HepG2 (cell line): Measurements from ENCODE around the gene EDEM3. TPM values are rescaled to one million over a fixed set of nuclear protein-coding genes. Genes with fewer than 3 reads are reported as not detected.

ENCODE experiments used
- ATAC-seq: fragments of 200-7000 bp; cut with Tn5 transposase; 3 replicates; pipeline ENCODE4 v1.9.1; 2020; ENCODE audit warnings: mild to moderate bottlenecking, moderate library complexity
- BruUV-seq: library from RNA; stranded (reverse); fragments of 400-500 nt; replicated peaks from 2 replicates; lab custom pipeline; 2021; lab: Mats Ljungman, UMichigan
- CTCF ChIA-PET: fragments of 300-600 bp; formaldehyde crosslinking; extraction: SDS; loops from one replicate; lab custom pipeline; 2021; ENCODE audit warnings: low total read pairs, inconsistent platforms, low intra/inter-chr PET ratio; lab: Yijun Ruan, JAX
- POLR2A ChIA-PET: fragments of 350-600 bp; sonication (Branson Sonifier 250); formaldehyde crosslinking; loops from one replicate; lab custom pipeline; 2020; ENCODE audit warnings: antibody characterized with exemption, inconsistent platforms; lab: Yijun Ruan, JAX
- DNase-seq: peaks from one replicate; pipeline ENCODE4 v3.0.0-alpha.2; 2015; ENCODE audit warnings: low spot score
- FAIRE-seq: peaks from 3 replicates; lab custom pipeline; 2011; peaks lifted over from hg19 to GRCh38; lab: Jason Lieb, UNC
- H2AFZ ChIP-seq: one replicate; pipeline ENCODE4 v1.6.1; 2011; ENCODE audit warnings: low read length, inconsistent platforms
- H3K27ac ChIP-seq: fragments of 300-600 bp; 3 replicates; pipeline ENCODE4 v1.8.0; 2011; ENCODE audit warnings: mixed run types, mild to moderate bottlenecking, mixed read lengths, low read length, inconsistent platforms; ENCODE audit not compliant: insufficient read depth; ENCODE audit errors: extremely low read length
- H3K27me3 ChIP-seq, 2 experiments: fragments of 200-600 bp in 1 of 2; 2 replicates in 1 of 2; 3 replicates in 1 of 2; pipeline versions ENCODE4 v1.6.0 to v1.8.0; 2011; ENCODE audit warnings: low read length in 2 of 2, mild to moderate bottlenecking in 2 of 2, moderate library complexity in 2 of 2, inconsistent platforms in 1 of 2; ENCODE audit not compliant: insufficient read depth in 2 of 2, control insufficient read depth in 1 of 2
- H3K36me3 ChIP-seq, 2 experiments: fragments of 200-600 bp in 1 of 2; replicated peaks in 1 of 2; 2 replicates in 1 of 2; 3 replicates in 1 of 2; pipeline versions ENCODE4 v1.5.1 to v1.8.0; 2011; ENCODE audit warnings: low read length in 2 of 2, inconsistent platforms in 1 of 2; ENCODE audit not compliant: insufficient read depth in 2 of 2, control insufficient read depth in 1 of 2
- H3K4me1 ChIP-seq: 2 replicates; pipeline ENCODE4 v1.5.1; 2012; ENCODE audit warnings: low read length, inconsistent platforms; ENCODE audit not compliant: insufficient read depth
- H3K4me2 ChIP-seq: 2 replicates; pipeline ENCODE4 v1.6.0; 2011; ENCODE audit warnings: low read depth, low read length, inconsistent platforms
- H3K4me3 ChIP-seq, 3 experiments: fragments of 200-600 bp in 1 of 3; sonication (generic), shearing (Covaris generic) in 1 of 3; replicated peaks in 1 of 3; 2 replicates each; pipeline ENCODE4 v1.5.1; 2011 to 2016; ENCODE audit warnings: low read length in 3 of 3, inconsistent platforms in 2 of 3, low read depth in 2 of 3, mild to moderate bottlenecking in 2 of 3, control low read depth in 1 of 3, mixed read lengths in 1 of 3; ENCODE audit not compliant: insufficient read depth in 1 of 3
- H3K79me2 ChIP-seq: one replicate; pipeline ENCODE4 v1.6.1; 2011; ENCODE audit warnings: low read length, inconsistent platforms; ENCODE audit not compliant: insufficient read depth
- H3K9ac ChIP-seq: 2 replicates; pipeline ENCODE4 v1.6.0; 2011; ENCODE audit warnings: mild to moderate bottlenecking, low read depth, low read length, inconsistent platforms; ENCODE audit not compliant: insufficient read depth
- H3K9me3 ChIP-seq: 2 replicates; pipeline ENCODE4 v1.5.1; 2012; ENCODE audit warnings: mild to moderate bottlenecking, low read length
- H4K20me1 ChIP-seq: 2 replicates; pipeline ENCODE4 v1.6.0; 2011; ENCODE audit warnings: inconsistent platforms, mild to moderate bottlenecking, low read length, moderate library complexity; ENCODE audit not compliant: insufficient read depth
- GATA4 ChIP-seq: sonication (generic); IDR thresholded peaks from 2 replicates; pipeline ENCODE4 v1.6.1; 2016; ENCODE audit warnings: antibody characterized with exemption, low read depth, borderline replicate concordance
- GLI4 ChIP-seq: sonication (generic); formaldehyde crosslinking; IDR thresholded peaks from 2 replicates; pipeline ENCODE4 v1.5.1; 2020; ENCODE audit warnings: missing genetic modification reagents, mild to moderate bottlenecking, moderate library complexity, borderline replicate concordance
- HES4 ChIP-seq: sonication (generic); formaldehyde crosslinking; IDR thresholded peaks from 2 replicates; pipeline ENCODE4 v1.9.0; 2021; ENCODE audit warnings: mild to moderate bottlenecking, missing genetic modification reagents, borderline replicate concordance
- NFE2L1 ChIP-seq: sonication (generic); formaldehyde crosslinking; IDR thresholded peaks from 2 replicates; pipeline ENCODE4 v1.4.0; 2020; ENCODE audit warnings: missing genetic modification reagents, mild to moderate bottlenecking, borderline replicate concordance
- RELA ChIP-seq: sonication (generic); formaldehyde crosslinking; IDR thresholded peaks from 2 replicates; pipeline ENCODE4 v1.4.0; 2020; ENCODE audit warnings: missing genetic modification reagents
- SMC3 ChIP-seq: IDR thresholded peaks from 2 replicates; pipeline ENCODE4 v1.6.1; 2011; ENCODE audit warnings: low read length, improper control_type of control experiment
- STAT5B ChIP-seq: sonication (generic); formaldehyde crosslinking; IDR thresholded peaks from 2 replicates; pipeline ENCODE4 v1.4.0; 2020; ENCODE audit warnings: missing genetic modification reagents
- ZNF382 ChIP-seq: sonication (generic); formaldehyde crosslinking; IDR thresholded peaks from 2 replicates; pipeline ENCODE4 v1.5.0; 2020; ENCODE audit warnings: missing genetic modification reagents, mild to moderate bottlenecking, borderline replicate concordance
- ZNF674 ChIP-seq: sonication (generic); formaldehyde crosslinking; IDR thresholded peaks from 2 replicates; pipeline ENCODE4 v1.5.0; 2020; ENCODE audit warnings: low read depth, mild to moderate bottlenecking, missing genetic modification reagents
- WGBS: methylation state at CpG from one replicate; pipeline ENCODE4 v1.1.6; 2017; ENCODE audit warnings: low lambda C conversion rate; 5-methylcytosine and 5-hydroxymethylcytosine counted together
- in situ Hi-C: cut with HindIII; loops from 2 replicates; pipeline ENCODE4 v1.10.0; 2017; ENCODE audit warnings: low pct_unique_long_range_greater_than_20kb; ENCODE audit not compliant: extremely low pct_ligation_motif_present
- intact Hi-C: fragments of 100-400 bp; cut with micrococcal nuclease; formaldehyde crosslinking; loops from one replicate; pipeline ENCODE4 v1.10.0; 2022; ENCODE audit not compliant: unreplicated experiment
- polyA plus RNA-seq, 8 experiments: library from polyadenylated mRNA; depleted of rRNA in 3 of 8; stranded (reverse) in 7 of 8; unstranded in 1 of 8; fragments of >200 nt; fragmentation: Illumina TruSeq in 4 of 8; extraction: Trizol in 4 of 8; gene quantifications; 2 replicates each; pipeline versions ENCODE4 v1.2.1 to v1.2.3, GENCODE V29; 2011 to 2016; ENCODE audit warnings: low read depth in 4 of 8, missing spikeins in 1 of 8, mixed read lengths in 1 of 8; ENCODE audit not compliant: insufficient read depth in 1 of 8
- total RNA-seq, 5 experiments: library from RNA; depleted of rRNA; stranded (reverse); fragments of >200 nt; fragmentation: Illumina TruSeq; extraction: Trizol; gene quantifications; 2 replicates each; pipeline ENCODE4 v1.2.3, GENCODE V29; 2016; ENCODE audit warnings: low read depth in 1 of 5
- TF ChIP-seq, protein P1 (sequence below): sonication (generic); formaldehyde crosslinking; IDR thresholded peaks from 2 replicates; pipeline ENCODE4 v1.4.0; 2020; ENCODE audit warnings: missing genetic modification reagents, mild to moderate bottlenecking, borderline replicate concordance
- TF ChIP-seq, protein P2 (sequence below): sonication (generic); IDR thresholded peaks from 2 replicates; pipeline ENCODE4 v1.6.1; 2016; ENCODE audit warnings: low read depth, borderline replicate concordance
- TF ChIP-seq, protein P3 (sequence below): IDR thresholded peaks from 2 replicates; pipeline ENCODE4 v1.6.1; 2016; ENCODE audit warnings: mild to moderate bottlenecking, missing biosample characterization, missing genetic modification reagents

Gene EDEM3
- total and polyA plus RNA-seq, 2 of the 13 experiments (the other 11 are each of a cell fraction or from before 2014, with no cell fraction given), result 13.1 to 18.2 TPM

DNA sequence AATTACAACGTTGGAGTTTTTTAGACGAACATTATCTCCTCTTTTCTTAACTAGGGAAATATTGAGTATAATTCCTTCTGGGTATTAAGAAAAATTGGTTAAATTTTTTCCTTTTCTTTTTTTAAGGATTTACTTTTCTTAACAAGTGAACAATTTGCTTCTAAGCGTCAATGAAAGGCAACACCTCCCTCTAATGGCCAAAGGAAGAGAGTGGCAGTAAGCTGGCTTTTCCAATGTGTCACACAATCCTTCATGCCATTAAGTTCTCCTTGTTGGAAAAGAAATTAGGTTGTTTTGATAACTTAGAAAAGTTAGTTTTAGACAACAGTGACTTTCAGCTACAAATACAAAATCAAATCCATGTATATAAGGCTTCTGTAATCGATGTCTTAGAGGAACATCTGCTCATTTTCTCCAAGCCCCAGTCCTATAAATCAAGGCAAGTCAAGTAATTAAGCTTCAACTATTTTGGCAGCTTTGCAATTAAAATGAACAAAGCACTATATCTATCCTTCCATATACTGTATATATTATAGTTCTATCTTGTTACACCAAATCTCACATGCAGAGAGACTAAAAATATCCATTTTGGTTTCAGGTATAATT is 62.8 kb downstream of the EDEM3 start (continued):
- TF ChIP-seq HES4 (CRISPR knock-in tag) (no peak), GATA4 (no peak), SMC3 (no peak), RELA (CRISPR knock-in tag) (no peak), NFE2L1 (CRISPR knock-in tag) (no peak)

DNA sequence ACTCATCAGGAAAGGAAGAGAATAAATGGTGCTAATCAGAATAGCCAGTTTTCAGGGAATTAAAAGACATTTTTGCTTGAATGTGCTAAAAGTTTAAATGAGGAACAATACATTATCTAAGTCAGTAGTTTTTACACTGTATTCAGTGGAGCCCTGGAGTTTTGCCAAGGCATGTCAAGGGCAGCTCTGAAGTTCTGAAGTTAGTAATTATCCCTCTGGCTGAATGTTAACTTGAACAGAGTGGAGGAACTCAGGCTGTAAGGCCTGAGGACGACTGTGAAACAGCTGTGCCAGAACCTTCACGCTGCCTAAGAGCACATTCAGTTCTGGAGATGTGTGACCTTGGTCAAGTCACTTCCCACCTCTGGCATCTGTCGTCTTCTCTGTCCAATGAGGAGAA is 68.1 kb downstream of the EDEM3 start:
- peak; percentile 72 for ATAC-seq
- TF ChIP-seq GLI4 (CRISPR knock-in tag) (no peak), ZNF382 (no peak), ZNF674 (CRISPR knock-in tag) (no peak), STAT5B (CRISPR knock-in tag) (no peak)
- TF ChIP-seq, protein P1, sequence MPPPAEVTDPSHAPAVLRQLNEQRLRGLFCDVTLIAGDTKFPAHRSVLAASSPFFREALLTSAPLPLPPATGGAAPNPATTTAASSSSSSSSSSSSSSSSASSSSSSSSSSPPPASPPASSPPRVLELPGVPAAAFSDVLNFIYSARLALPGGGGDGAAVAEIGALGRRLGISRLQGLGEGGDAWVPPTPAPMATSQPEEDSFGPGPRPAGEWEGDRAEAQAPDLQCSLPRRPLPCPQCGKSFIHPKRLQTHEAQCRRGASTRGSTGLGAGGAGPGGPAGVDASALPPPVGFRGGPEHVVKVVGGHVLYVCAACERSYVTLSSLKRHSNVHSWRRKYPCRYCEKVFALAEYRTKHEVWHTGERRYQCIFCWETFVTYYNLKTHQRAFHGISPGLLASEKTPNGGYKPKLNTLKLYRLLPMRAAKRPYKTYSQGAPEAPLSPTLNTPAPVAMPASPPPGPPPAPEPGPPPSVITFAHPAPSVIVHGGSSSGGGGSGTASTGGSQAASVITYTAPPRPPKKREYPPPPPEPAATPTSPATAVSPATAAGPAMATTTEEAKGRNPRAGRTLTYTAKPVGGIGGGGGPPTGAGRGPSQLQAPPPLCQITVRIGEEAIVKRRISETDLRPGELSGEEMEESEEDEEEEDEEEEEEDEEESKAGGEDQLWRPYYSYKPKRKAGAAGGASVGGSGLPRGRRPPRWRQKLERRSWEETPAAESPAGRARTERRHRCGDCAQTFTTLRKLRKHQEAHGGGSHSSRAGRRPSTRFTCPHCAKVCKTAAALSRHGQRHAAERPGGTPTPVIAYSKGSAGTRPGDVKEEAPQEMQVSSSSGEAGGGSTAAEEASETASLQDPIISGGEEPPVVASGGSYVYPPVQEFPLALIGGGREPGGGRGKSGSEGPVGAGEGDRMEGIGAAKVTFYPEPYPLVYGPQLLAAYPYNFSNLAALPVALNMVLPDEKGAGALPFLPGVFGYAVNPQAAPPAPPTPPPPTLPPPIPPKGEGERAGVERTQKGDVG (CRISPR knock-in tag), result no peak
- TF ChIP-seq, protein P2, sequence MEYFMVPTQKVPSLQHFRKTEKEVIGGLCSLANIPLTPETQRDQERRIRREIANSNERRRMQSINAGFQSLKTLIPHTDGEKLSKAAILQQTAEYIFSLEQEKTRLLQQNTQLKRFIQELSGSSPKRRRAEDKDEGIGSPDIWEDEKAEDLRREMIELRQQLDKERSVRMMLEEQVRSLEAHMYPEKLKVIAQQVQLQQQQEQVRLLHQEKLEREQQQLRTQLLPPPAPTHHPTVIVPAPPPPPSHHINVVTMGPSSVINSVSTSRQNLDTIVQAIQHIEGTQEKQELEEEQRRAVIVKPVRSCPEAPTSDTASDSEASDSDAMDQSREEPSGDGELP, result no peak
- TF ChIP-seq, protein P3, sequence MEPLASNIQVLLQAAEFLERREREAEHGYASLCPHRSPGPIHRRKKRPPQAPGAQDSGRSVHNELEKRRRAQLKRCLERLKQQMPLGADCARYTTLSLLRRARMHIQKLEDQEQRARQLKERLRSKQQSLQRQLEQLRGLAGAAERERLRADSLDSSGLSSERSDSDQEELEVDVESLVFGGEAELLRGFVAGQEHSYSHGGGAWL, result no peak
- Histone ChIP-seq H3K4me3 (no peak overlapping the region), H3K79me2 (no peaks in the 10 kb centered on the region), H4K20me1 (no peaks in the 10 kb centered on the region), H3K36me3 (no peaks in the 10 kb centered on the region), H3K9me3 (0 out of 2 replicates have a peak, but pooled peaks cover 2% of the 10 kb centered on the region), H2AFZ (no peak overlapping the region), H3K27ac (no peak overlapping the region), H3K4me2 (no peak overlapping the region), H3K9ac (no peak overlapping the region), H3K4me1 (no peaks in the 10 kb centered on the region), H3K27me3 (peaks cover 0 to 5% of the 10 kb centered on the region in 2 experiments; a peak in 1 of 5 replicates)
- ChIA-PET POLR2A (no interaction called here), CTCF (no interaction called here)
- no peak for FAIRE-seq
- intact Hi-C loops (no loop called here), in situ Hi-C loops (no loop called here)
- 4% methylated on average over 3 of the region's 3 CpGs for WGBS
- peak; percentile 19 for DNase-seq
- BruUV-seq, result no TSS peak
